C1 segment of cervical spinal cord (tissue), 14 donors: ENCODE measurements around the gene RAD51B.
"Not testable (repeated sequence)": the region's sequence is repeated elsewhere in the genome, so short reads cannot be mapped to it uniquely, and the experiment has no call there.

Experiments used
- DNase-seq, 14 donors: peaks; one replicate each; lab custom pipeline; 2025; lab: John Stamatoyannopoulos, UW

Gene RAD51B

DNA sequence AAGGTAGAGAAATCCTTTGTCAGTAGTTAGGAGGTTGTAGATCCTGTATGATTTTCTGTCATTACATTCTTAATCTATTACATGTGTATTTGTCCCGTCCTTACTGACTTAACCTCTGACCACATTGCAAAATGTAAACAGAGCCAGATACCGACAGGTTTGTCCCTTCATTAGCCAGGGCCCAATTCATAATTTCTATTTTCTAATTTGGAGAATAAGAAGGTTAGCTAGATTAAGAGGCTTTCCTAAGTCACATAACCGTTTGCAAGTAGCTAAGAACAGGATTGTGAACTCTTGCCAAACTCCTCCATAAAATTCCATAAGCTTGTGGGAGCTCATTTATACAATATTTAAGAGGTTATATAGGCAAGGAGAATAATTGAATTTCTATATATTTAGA lies 352.6 kb downstream of the RAD51B start:
- DNase-seq, result no peak

DNA sequence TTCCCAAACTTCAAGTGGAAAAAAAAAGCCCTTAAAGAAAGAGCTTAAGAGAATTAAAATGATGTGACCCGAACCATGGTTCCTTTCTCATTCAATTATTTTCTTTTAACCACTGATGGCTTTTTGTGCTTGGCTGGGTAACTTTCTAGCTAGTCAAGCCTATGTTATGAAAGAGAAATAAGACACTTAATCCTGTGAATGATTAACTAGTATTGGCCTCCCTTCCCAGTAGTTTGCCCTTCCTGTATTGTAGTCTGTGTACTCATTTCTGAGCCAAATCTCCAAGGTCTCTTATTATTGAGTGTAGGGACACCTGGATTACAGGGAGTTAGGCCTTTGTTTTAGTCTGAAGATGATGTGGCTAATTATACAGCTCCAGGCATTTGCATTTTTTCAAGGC lies 353.0 kb downstream of the RAD51B start:
- no peak for DNase-seq

- no peak for DNase-seq
Measured at GRCh38 chr14:68173227-68173972, 353.8 kb downstream of the RAD51B start.

DNA sequence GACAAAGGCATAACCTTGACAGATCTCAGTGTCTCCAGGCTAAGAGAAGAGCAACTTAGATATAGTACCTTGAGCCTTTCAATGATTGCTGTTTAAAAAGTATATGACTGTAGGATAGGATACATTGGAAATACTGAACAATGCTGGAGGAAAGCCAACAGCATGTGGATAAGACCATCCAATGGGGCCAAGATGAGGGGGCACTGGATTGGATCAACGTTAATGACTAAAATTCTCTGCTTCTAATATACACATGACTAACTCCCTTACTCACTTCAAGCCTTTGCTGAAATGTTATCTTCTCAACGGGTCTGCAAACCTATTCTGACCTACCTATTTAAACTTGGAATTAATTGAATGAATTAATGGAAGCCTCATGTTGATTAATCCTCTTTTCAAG lies 354.9 kb downstream of the RAD51B start:
- no peak for DNase-seq

DNA sequence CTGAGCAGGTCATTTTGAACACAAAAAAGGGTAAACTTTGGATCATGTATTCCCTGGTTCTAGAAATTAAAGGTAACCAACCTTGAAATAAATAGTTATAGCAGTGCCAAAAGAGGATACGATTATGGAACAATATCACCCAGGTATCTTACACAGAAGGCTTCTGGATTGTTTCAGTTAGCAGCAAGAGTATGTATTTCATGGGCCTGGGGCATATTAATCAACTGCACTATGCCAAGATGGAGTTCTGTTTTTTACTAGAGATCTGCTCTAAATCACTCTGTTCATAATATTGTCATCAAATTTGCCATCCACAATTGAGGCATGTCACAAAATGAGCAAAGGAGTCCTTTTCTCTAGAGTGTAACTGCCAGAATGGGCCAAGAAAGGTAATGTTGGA lies 357.1 kb downstream of the RAD51B start:
- no peak for DNase-seq

DNA sequence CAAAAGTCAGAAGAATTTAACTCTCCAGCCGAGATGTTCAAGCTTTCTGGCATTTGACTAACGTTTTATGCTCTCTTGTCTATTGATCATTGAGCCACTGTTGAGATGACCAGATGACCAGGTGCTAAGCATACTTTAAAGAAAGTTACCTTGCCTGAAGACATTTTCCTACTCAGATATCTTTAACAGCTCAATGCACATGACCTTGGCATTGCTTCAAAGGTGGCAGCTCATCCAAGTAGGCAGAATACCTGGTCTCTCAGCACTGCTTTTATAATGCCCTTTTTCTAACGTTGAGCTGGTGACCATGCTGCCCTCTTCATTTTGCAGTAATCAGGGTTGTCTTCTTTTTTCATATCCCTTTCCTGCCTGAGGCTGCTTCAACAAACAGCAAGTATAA lies 358.1 kb downstream of the RAD51B start:
- no peak for DNase-seq

- DNase-seq, result no peak
Measured at GRCh38 chr14:68178282-68178681, 358.7 kb downstream of the RAD51B start.

DNA sequence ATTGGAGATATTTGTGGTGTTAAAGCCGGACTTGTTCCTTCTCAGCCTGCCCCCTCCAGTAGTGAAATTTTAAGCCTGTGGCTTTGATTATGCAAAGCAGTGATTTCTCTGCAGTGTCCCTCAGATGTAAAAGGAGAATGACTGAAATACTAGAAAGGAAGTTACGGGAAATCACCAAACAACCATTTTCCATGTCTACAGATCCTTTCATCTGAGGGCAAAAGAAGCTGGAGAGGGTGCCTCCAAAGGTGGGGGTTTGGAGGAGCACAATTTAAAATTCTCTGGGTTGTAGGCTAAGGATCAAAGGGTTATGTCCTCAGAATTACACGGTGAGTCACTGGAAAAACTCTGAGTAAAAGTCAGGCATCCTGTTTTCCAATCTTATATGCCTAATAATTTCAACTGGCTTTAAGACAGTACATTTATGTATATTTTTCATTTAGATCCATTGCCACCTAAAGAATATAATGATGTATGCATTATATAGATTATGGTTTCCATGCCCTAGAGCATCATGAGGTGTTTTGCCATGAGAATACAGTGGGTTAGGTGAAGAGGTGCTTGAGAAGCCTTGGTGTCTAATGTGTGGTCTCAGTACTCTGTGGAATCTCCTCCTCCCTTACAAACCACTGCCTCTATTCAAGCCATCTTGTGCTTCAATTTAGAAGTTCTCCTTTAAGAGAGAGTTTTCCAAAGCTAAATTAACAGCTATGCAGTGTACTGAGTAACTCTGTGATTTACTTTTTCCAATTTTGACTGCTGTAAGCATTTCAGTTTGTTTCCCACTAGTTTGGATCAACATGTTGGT lies 362.1 kb downstream of the RAD51B start:
- DNase-seq, result no peak

DNA sequence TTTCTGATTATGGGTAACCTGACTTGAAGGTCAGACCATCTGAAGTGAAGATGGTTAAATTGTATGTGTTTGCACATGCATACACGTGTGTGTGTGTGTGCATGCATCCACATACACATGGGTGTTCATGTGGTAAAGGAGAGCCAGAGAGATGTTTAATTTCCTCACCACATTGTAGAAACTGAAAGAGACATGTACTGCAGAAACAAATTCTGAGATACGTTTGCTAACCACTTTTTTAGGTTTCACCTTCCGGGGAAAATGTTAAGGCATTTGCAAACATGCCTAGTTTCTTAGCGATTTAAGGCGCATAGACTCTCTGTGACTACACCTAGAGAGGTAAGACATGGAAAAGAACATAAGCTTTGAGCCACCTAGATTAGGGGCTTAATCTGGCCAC lies 362.9 kb downstream of the RAD51B start:
- DNase-seq, result no peak

DNA sequence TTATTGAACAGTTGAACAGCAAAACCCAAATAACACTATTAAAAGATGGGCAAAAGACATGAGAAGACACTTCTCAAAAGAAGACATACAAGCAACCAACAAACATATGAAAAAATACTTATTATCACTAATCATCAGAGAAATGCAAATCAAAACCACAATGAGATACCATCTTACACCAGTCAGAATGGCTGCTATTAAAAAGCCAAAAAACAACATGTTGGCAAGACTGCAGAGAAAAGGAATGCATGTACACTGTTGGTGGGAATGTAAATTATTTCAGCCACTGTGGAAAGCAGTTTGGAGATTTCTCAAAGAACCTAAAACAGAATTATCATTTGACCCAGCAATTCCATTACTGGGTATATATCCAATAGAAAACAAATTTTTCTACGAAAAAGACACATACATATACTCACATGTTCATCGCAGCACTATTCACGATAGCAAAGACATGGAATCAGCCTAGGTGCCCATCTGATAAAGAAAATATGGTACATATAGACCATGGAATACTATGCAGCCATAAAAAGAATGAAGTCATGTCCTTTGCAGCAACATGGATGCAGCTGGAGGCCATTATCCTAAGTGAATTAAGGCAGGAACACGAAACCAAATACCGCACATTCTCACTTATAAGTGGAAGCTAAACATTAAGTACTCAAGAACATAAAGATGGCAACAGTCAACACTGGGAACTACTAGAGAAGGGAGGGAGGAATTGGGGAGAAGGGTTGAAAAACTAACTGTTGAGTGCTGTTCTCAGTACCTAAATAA lies 367.1 kb downstream of the RAD51B start:
- DNase-seq, result not testable (repeated sequence)

DNA sequence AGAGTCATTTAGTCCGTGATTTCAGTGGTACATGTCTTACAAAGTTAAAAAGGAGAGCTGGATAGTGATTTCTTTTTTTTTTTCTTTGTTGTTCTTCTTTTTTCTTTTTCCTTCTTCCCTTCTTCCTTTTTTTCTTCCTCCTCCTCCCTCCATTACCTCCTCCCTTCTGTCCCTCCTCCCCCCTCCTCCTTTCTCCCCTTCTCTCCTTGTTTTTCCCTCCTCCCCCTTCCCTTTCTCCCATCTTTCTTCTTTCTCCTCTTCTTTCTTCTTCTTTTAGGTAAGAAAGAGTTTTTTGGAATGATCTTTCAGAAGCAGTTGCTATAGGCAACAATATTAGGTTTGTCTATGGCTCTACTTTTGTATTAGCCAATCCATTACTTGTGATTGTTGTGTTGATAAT lies 368.6 kb downstream of the RAD51B start:
- no peak for DNase-seq

- no peak for DNase-seq
Measured at GRCh38 chr14:68190032-68190431, 370.5 kb downstream of the RAD51B start.

DNA sequence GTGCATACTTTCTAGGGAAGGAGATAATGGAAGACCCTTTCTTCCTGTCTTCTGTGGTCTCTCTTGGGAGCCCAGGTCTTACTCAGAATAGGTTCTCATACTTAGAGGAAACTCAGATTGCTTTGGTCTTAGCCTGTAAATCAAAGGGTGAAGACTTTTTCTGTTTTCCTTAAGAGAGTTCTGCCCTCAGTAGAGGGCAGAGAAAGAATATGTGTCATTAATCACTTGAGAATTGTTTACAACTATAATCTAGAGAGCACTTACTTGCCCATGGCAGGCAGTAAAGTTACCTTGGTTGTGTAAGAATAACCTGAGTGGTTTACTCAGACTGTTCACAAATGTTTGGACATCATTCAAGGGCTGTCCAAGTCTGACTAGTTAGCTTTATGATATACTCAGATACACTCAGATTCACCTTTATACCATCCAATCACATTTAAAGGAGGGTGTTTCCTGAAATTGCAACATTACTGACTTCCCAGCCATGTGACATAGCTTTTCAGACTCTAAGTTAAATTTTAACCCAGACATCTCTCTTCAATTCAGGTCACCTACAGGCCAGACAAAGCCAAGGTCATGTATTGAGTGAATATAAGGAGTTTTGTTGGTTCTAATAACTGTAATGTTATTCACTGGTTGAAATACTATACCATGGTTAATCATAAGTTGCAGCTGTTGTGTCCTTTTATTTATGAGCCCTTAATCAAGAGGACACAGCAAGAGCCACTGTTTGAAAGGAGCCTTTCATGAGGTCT lies 372.2 kb downstream of the RAD51B start:
- DNase-seq, result no peak

DNA sequence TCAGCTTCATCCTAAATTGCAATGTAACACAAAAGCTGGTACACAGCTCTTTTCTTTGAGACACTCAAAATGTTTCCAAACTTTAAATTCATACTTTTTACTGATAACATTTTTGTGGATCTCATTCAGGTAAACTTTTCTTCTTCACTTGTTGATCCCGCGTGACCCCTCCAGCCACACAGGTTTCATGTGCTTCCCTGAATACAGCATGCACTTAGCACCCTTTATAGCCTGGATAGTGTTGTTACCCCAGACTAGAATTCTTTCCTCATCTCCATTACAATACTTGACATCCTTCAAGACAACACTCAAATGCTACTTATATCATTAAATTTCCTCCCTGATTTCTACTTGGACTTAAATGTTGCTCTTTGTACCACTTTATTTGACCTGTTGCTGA lies 373.4 kb downstream of the RAD51B start:
- DNase-seq, result no peak

DNA sequence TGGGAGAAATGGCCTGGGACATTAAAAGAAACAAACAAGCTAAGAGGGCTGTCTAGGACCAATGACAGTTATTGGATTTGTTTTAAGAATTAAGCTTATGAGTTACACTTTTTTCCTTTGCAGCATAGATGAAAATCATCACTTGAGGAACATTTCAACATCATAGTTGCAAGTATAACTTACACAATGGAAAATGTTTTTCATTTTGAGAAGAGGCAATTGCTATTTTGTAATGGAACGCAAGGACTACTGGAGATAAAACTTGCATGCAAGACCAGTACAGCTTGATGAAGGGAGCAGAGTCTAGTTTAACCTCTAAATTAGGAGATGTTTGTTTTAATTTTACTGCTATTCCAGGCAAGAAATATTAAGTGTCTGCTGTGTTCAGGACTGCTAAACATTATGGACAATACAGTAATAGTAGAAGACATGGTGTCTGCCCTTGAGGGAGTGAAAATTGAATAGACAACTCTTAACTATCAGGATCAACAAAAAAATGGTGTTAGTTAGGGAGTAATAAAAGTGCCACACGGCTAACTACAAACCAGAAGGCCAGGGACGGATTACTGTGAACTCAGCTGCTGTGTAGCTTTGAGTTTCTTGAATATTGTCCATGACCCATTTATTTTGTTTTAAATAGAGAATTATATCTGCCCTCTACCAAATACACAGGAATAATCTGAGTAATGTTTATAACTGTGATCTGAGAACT lies 374.5 kb downstream of the RAD51B start:
- no peak for DNase-seq

DNA sequence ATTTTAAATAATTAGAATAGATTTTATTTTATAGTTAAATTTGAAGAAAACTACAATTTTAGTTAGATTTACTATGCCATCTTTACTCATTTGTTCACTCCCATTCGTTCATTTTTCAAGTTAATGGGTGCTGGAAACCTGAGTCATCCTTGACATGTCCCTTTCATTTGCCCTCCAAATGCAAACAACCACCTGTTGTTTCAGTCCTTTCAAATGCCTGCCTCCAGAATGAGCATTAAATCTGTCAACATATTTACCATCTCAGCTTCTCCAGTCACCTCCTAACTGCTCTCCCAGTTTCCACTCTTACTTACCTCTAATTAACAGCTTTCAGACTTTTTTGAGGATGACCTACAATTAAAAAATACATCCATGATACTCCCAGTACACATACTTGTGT lies 375.5 kb downstream of the RAD51B start:
- DNase-seq, result no peak

DNA sequence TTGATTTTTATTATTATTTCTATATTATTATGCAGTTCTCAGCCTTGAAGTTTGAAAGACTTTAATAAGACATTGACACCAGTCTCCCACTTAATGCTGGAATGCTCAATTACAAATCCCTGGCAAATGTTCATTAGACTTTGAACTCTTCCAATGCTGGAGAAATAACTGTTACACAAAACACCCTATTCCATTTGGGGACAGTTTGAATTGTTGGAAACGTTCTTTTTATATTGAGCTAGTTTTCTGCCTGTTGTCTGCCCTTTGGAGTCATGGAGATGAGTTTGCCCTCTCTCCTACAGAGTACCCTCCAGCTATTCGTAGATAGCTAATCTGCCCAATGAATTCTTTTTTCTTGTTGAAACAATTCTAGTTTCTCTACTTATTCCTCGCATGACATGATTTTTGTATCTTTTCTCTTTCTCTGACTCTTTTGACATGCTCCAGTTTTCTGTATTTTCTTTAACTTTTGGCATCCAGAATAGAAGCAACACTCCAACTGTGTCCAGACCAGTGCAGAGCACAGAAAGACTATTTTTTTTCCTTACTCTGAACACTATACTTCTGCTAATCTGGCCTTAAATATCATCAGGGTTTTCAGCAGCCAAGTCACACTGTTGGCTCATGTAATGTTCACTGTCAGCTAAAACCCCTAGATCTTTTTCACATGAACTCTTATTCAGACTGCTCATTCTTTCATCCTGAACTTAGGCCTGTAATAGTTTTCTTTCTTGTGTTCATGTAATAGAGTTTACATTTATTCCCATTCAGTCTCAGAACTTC lies 379.3 kb downstream of the RAD51B start:
- DNase-seq, result no peak

GRCh38 chr14:68199554-68200151 lies 380.1 kb downstream of the RAD51B start:
- no peak for DNase-seq

DNA sequence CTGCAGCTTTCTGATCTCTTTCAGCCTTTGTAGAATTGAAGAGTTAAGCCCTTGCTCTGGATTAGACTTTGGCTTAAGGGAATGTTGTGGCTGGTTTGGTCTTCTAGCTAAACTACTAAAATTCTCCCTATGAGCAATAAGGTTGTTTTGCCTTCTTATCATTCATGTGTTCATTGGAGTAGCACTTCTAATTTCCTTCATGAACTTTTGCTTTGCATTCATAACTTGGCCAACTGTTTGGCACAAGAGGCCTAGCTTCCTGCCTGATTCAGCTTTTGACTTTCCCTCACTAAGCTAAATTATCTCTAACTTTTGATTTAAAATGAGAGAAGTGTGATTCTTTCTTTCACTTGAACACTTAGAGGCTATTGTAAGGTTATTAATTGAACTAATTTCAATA lies 384.3 kb downstream of the RAD51B start:
- DNase-seq, result no peak

- no peak for DNase-seq
Measured at GRCh38 chr14:68208218-68208617, 388.6 kb downstream of the RAD51B start.
